ENCODE measurements around the gene PRSS2.

DNA sequence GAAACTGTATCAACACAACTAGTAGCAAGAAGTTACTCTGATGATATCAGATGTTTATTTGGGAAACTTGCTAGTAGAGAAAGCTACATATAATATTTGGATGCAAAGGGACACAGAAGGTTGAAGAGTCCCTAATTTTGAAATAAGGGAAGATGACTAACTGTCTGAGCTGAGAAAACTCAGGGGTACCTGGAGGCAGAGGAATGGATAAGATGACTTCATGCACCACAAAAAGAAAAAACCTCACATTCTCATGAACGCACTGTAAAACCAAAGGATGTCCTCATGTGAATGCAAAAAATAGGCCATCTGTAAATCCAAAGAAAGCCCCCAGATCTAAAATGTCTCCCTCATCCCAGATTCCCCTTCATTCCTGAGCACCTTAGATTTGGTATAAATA, 29.3 kb downstream of the PRSS2 start:
- TF ChIP-seq, protein P1, sequence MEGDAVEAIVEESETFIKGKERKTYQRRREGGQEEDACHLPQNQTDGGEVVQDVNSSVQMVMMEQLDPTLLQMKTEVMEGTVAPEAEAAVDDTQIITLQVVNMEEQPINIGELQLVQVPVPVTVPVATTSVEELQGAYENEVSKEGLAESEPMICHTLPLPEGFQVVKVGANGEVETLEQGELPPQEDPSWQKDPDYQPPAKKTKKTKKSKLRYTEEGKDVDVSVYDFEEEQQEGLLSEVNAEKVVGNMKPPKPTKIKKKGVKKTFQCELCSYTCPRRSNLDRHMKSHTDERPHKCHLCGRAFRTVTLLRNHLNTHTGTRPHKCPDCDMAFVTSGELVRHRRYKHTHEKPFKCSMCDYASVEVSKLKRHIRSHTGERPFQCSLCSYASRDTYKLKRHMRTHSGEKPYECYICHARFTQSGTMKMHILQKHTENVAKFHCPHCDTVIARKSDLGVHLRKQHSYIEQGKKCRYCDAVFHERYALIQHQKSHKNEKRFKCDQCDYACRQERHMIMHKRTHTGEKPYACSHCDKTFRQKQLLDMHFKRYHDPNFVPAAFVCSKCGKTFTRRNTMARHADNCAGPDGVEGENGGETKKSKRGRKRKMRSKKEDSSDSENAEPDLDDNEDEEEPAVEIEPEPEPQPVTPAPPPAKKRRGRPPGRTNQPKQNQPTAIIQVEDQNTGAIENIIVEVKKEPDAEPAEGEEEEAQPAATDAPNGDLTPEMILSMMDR (IDR thresholded peaks at IDR 0.05): no peak
- TF ChIP-seq EZH2 (IDR thresholded peaks at IDR 0.05; ENCODE audit: borderline replicate concordance, insufficient read depth, low read depth, low read length, poor library complexity, severe bottlenecking): no peak
